H9 (cell line): Measurements from ENCODE around the gene RGN. TPM values are rescaled to one million over a fixed set of nuclear protein-coding genes. Genes with fewer than 3 reads are reported as not detected.

Experiments
- DNase-seq: peaks from one replicate; pipeline ENCODE4 v3.0.0-alpha.2; 2017
- H2AFZ ChIP-seq: one replicate; pipeline ENCODE4 v1.6.1; 2013; ENCODE audit warnings: mild to moderate bottlenecking, low read length, control low read depth, moderate library complexity
- H2AK5ac ChIP-seq: 2 replicates; pipeline ENCODE4 v1.6.1; 2013; ENCODE audit warnings: low read length, control low read depth, mixed read lengths; ENCODE audit not compliant: insufficient read length
- H2BK120ac ChIP-seq: one replicate; pipeline ENCODE4 v1.6.1; 2013; ENCODE audit warnings: low read depth, mild to moderate bottlenecking, low read length, control low read depth, inconsistent platforms; ENCODE audit not compliant: poor library complexity, severe bottlenecking
- H2BK12ac ChIP-seq: 2 replicates; pipeline ENCODE4 v1.6.1; 2013; ENCODE audit warnings: low read length, control low read depth, mixed read lengths, low read depth; ENCODE audit not compliant: insufficient read length
- H2BK15ac ChIP-seq: 2 replicates; pipeline ENCODE4 v1.6.1; 2013; ENCODE audit warnings: low read depth, low read length, control low read depth
- H2BK20ac ChIP-seq: one replicate; pipeline ENCODE4 v1.6.1; 2013; ENCODE audit warnings: low read depth, mild to moderate bottlenecking, low read length, control low read depth, inconsistent platforms; ENCODE audit not compliant: poor library complexity, severe bottlenecking
- H2BK5ac ChIP-seq: 2 replicates; pipeline ENCODE4 v1.6.1; 2013; ENCODE audit warnings: low read length, control low read depth, mixed read lengths; ENCODE audit not compliant: insufficient read length
- H3K14ac ChIP-seq: 2 replicates; pipeline ENCODE4 v1.6.1; 2013; ENCODE audit warnings: low read length, control low read depth; ENCODE audit not compliant: insufficient read depth
- H3K18ac ChIP-seq: 2 replicates; pipeline ENCODE4 v1.6.1; 2013; ENCODE audit warnings: low read depth, mild to moderate bottlenecking, mixed read lengths, low read length, control low read depth; ENCODE audit not compliant: insufficient read length
- H3K23ac ChIP-seq: 2 replicates; pipeline ENCODE4 v1.6.1; 2013; ENCODE audit warnings: low read length, control low read depth, mixed read lengths, low read depth; ENCODE audit not compliant: insufficient read length
- H3K23me2 ChIP-seq: 2 replicates; pipeline ENCODE4 v1.6.1; 2013; ENCODE audit warnings: low read depth, mild to moderate bottlenecking, mixed read lengths, low read length, control low read depth; ENCODE audit not compliant: insufficient read length, poor library complexity, severe bottlenecking
- H3K27ac ChIP-seq: 2 replicates; pipeline ENCODE4 v1.5.1; 2013; ENCODE audit warnings: low read length, control low read depth, mixed read lengths, low read depth; ENCODE audit not compliant: insufficient read length
- H3K27me3 ChIP-seq: 2 replicates; pipeline ENCODE4 v1.6.1; 2013; ENCODE audit warnings: low read length, control low read depth, inconsistent platforms; ENCODE audit not compliant: insufficient read depth
- H3K4ac ChIP-seq: 2 replicates; pipeline ENCODE4 v1.6.1; 2013; ENCODE audit warnings: low read depth, mild to moderate bottlenecking, control low read depth, inconsistent platforms, low read length, moderate library complexity
- H3K4me1 ChIP-seq: 2 replicates; pipeline ENCODE4 v1.6.1; 2013; ENCODE audit warnings: low read length, control low read depth, inconsistent platforms; ENCODE audit not compliant: insufficient read depth
- H3K4me2 ChIP-seq: 2 replicates; pipeline ENCODE4 v1.6.1; 2013; ENCODE audit warnings: low read length, control low read depth, mixed read lengths; ENCODE audit not compliant: insufficient read length, insufficient read depth
- H3K56ac ChIP-seq: 2 replicates; pipeline ENCODE4 v1.6.1; 2013; ENCODE audit warnings: low read depth, mild to moderate bottlenecking, mixed read lengths, low read length, control low read depth; ENCODE audit not compliant: insufficient read length
- H3K79me1 ChIP-seq: 2 replicates; pipeline ENCODE4 v1.6.1; 2013; ENCODE audit warnings: low read depth, mild to moderate bottlenecking, moderate library complexity, low read length, control low read depth, inconsistent platforms; ENCODE audit not compliant: insufficient read depth, poor library complexity, severe bottlenecking
- H3K79me2 ChIP-seq: 2 replicates; pipeline ENCODE4 v1.6.1; 2013; ENCODE audit warnings: low read length, control low read depth, inconsistent platforms; ENCODE audit not compliant: insufficient read depth
- H3K9ac ChIP-seq: 2 replicates; pipeline ENCODE4 v1.6.1; 2013; ENCODE audit warnings: low read length, control low read depth, mixed read lengths; ENCODE audit not compliant: insufficient read length; ENCODE audit errors: extremely low read depth
- H3K9me3 ChIP-seq: one replicate; pipeline ENCODE4 v1.6.1; 2013; ENCODE audit warnings: low read depth, low read length, inconsistent platforms; ENCODE audit not compliant: control insufficient read depth
- H3T11ph ChIP-seq: one replicate; pipeline ENCODE4 v1.6.1; 2013; ENCODE audit warnings: mild to moderate bottlenecking, low read length, control low read depth, inconsistent platforms
- H4K20me1 ChIP-seq: one replicate; pipeline ENCODE4 v1.6.1; 2013; ENCODE audit not compliant: control insufficient read depth, insufficient read length, insufficient read depth
- H4K5ac ChIP-seq: 2 replicates; pipeline ENCODE4 v1.6.1; 2013; ENCODE audit warnings: low read depth, mild to moderate bottlenecking, mixed read lengths, low read length, control low read depth; ENCODE audit not compliant: insufficient read length
- H4K8ac ChIP-seq: replicated peaks from 2 replicates; pipeline ENCODE4 v1.6.1; 2013; ENCODE audit warnings: low read length, control low read depth, mixed read lengths, low read depth; ENCODE audit not compliant: insufficient read length
- H4K91ac ChIP-seq: 2 replicates; pipeline ENCODE4 v1.6.1; 2013; ENCODE audit warnings: low read depth, mild to moderate bottlenecking, moderate library complexity, mixed read lengths, low read length, control low read depth; ENCODE audit not compliant: insufficient read length
- H3K27ac Mint-ChIP-seq, 3 experiments: 2 replicates in 2 of 3; 3 replicates in 1 of 3; pipeline ENCODE4 v1.8.0; 2020 to 2021; ENCODE audit warnings: mixed read lengths in 3 of 3, mild to moderate bottlenecking in 1 of 3, moderate library complexity in 1 of 3
- H3K27me3 Mint-ChIP-seq: 2 replicates; pipeline ENCODE4 v1.8.0; 2021; ENCODE audit warnings: low read depth, mild to moderate bottlenecking, moderate library complexity, mixed read lengths
- H3K36me3 Mint-ChIP-seq, 3 experiments: 2 replicates in 2 of 3; 3 replicates in 1 of 3; pipeline ENCODE4 v1.8.0; 2020 to 2021; ENCODE audit warnings: low read depth in 3 of 3, mixed read lengths in 3 of 3; ENCODE audit not compliant: insufficient read depth in 1 of 3
- H3K4me1 Mint-ChIP-seq, 2 experiments: 2 replicates each; pipeline ENCODE4 v1.8.0; 2020; ENCODE audit warnings: mixed read lengths in 2 of 2
- H3K4me3 Mint-ChIP-seq, 2 experiments: 2 replicates in 1 of 2; 3 replicates in 1 of 2; pipeline ENCODE4 v1.8.0; 2020 to 2021; ENCODE audit warnings: mild to moderate bottlenecking in 2 of 2, mixed read lengths in 2 of 2, moderate library complexity in 1 of 2
- H3K9me3 Mint-ChIP-seq, 2 experiments: 2 replicates in 1 of 2; 3 replicates in 1 of 2; pipeline ENCODE4 v1.8.0; 2020; ENCODE audit warnings: mild to moderate bottlenecking in 2 of 2, mixed read lengths in 2 of 2, moderate library complexity in 1 of 2
- CTCF ChIP-seq: fragments of 200-600 bp; sonication (generic); conservative IDR thresholded peaks from 3 replicates; pipeline ENCODE4 v1.8.0; 2021; ENCODE audit warnings: antibody characterized with exemption, mild to moderate bottlenecking
- total RNA-seq: library from RNA; stranded (reverse); gene quantifications from 2 replicates; pipeline ENCODE4 v1.2.1, GENCODE V29; 2021

Gene RGN
- total RNA-seq, 1 experiment from 2014 or later, result not detected

- H4K91ac ChIP-seq, result no peak overlapping the region
- H3T11ph ChIP-seq, result no peak overlapping the region
- H3K9me3 ChIP-seq, result no peaks in the 10 kb centered on the region
- H2BK12ac ChIP-seq, result no peak overlapping the region
- H3K27me3 Mint-ChIP-seq, result no peaks in the 10 kb centered on the region
- no peak overlapping the region for H3K27ac Mint-ChIP-seq
- H3K9me3 Mint-ChIP-seq, result peaks cover 52 to 53% of the 10 kb centered on the region in 2 experiments
- no peaks in the 10 kb centered on the region for H4K20me1 ChIP-seq
- no peak overlapping the region for H2AFZ ChIP-seq
- no peak overlapping the region for H2AK5ac ChIP-seq
- no peak overlapping the region for H4K8ac ChIP-seq
- no peaks in the 10 kb centered on the region for H3K4me1 Mint-ChIP-seq
- H3K4ac ChIP-seq, result no peak overlapping the region
- H3K27me3 ChIP-seq, result no peaks in the 10 kb centered on the region
- H3K18ac ChIP-seq, result no peak overlapping the region
- H3K4me2 ChIP-seq, result no peak overlapping the region
- no peak overlapping the region for H3K27ac ChIP-seq
- TF ChIP-seq CTCF, result no peak
- H3K23ac ChIP-seq, result no peak overlapping the region
- no peak overlapping the region for H2BK15ac ChIP-seq
- no peaks in the 10 kb centered on the region for H3K79me2 ChIP-seq
- H4K5ac ChIP-seq, result no peak overlapping the region
- no peak overlapping the region for H3K9ac ChIP-seq
- H3K79me1 ChIP-seq, result no peaks in the 10 kb centered on the region
- no peak overlapping the region for H2BK5ac ChIP-seq
- DNase-seq, result no peak
- H3K4me3 Mint-ChIP-seq, result no peak overlapping the region
- no peak overlapping the region for H2BK120ac ChIP-seq
- H3K4me1 ChIP-seq, result no peaks in the 10 kb centered on the region
- H2BK20ac ChIP-seq, result no peak overlapping the region
- no peak overlapping the region for H3K14ac ChIP-seq
- no peaks in the 10 kb centered on the region for H3K23me2 ChIP-seq
- no peak overlapping the region for H3K56ac ChIP-seq
- H3K36me3 Mint-ChIP-seq, result peaks cover 0 to 5% (median 3%) of the 10 kb centered on the region in 3 experiments; a peak in 2 of 7 replicates
Observed at GRCh38 chrX:47068720-47069119, 9.5 kb upstream of the RGN start.
